Spleen (tissue), 11 donors: ENCODE measurements around the gene PARVA. TPM values are rescaled to one million over a fixed set of nuclear protein-coding genes. Genes with fewer than 3 reads are reported as not detected.

ENCODE experiments used
- DNase-seq: peaks from one replicate; pipeline ENCODE4 v3.0.0-alpha.2; 2020
- H3K27ac ChIP-seq, 8 donors: fragments of 200-600 bp; sonication (generic) in 7 of 8; 1 replicate in 4 of 8; 2 replicates in 4 of 8; pipeline versions ENCODE4 v1.5.0 to v1.8.0; 2016 to 2021; ENCODE audit warnings: inconsistent platforms in 4 of 8, mild to moderate bottlenecking in 4 of 8, moderate library complexity in 1 of 8
- H3K27me3 ChIP-seq, 7 donors: fragments of 200-600 bp; sonication (generic) in 6 of 7; replicated peaks in 1 of 7; 1 replicate in 4 of 7; 2 replicates in 3 of 7; pipeline versions ENCODE4 v1.5.0 to v1.8.0; 2016 to 2021; ENCODE audit warnings: inconsistent platforms in 3 of 7, mild to moderate bottlenecking in 1 of 7
- H3K36me3 ChIP-seq, 6 donors: fragments of 200-600 bp; sonication (generic) in 5 of 6; 1 replicate in 4 of 6; 2 replicates in 2 of 6; pipeline versions ENCODE4 v1.5.0 to v1.8.0; 2016 to 2021; ENCODE audit warnings: inconsistent platforms in 2 of 6
- H3K4me1 ChIP-seq, 6 donors: fragments of 200-600 bp; sonication (generic) in 5 of 6; 1 replicate in 3 of 6; 2 replicates in 3 of 6; pipeline versions ENCODE4 v1.5.0 to v1.8.0; 2016 to 2021; ENCODE audit warnings: inconsistent platforms in 3 of 6
- H3K4me3 ChIP-seq, 8 donors: fragments of 200-600 bp; sonication (generic) in 7 of 8; 1 replicate in 4 of 8; 2 replicates in 4 of 8; pipeline versions ENCODE4 v1.5.0 to v1.8.0; 2016 to 2021; ENCODE audit warnings: inconsistent platforms in 4 of 8, mild to moderate bottlenecking in 4 of 8, moderate library complexity in 2 of 8
- H3K9me3 ChIP-seq, 8 donors: fragments of 200-600 bp; sonication (generic) in 7 of 8; 1 replicate in 4 of 8; 2 replicates in 4 of 8; pipeline versions ENCODE4 v1.5.0 to v1.8.0; 2016 to 2021; ENCODE audit warnings: inconsistent platforms in 4 of 8
- POLR2A ChIP-seq, 3 donors: fragments of 450-650 bp; IDR thresholded peaks; one replicate each; pipeline ENCODE4 v1.5.1; 2017; ENCODE audit warnings: antibody characterized with exemption in 3 of 3, mild to moderate bottlenecking in 1 of 3
- POLR2AphosphoS5 ChIP-seq, 3 donors: sonication (generic); formaldehyde crosslinking; IDR thresholded peaks; one replicate each; pipeline ENCODE4 v1.5.1; 2017; ENCODE audit warnings: antibody characterized with exemption in 3 of 3
- WGBS, 5 donors: extraction: QIAGEN DNeasy Blood & Tissue Kit in 3 of 5; methylation state at CpG; one replicate each; pipeline versions ENCODE4 v1.1.5 to v1.1.7; 2013 to 2018; 5-methylcytosine and 5-hydroxymethylcytosine counted together
- intact Hi-C: fragments of 100-400 bp; cut with DNase I; formaldehyde crosslinking; loops from one replicate; pipeline ENCODE4 v1.15.0; 2023; ENCODE audit warnings: low total_unique reads
- polyA plus RNA-seq, 3 donors: library from polyadenylated mRNA; stranded (reverse); fragments of 200-250 nt; gene quantifications; one replicate each; pipeline ENCODE4 v1.2.1, GENCODE V29; 2013
- total RNA-seq, 7 donors: library from RNA; depleted of rRNA in 3 of 7; stranded (reverse); fragments of >200 nt in 3 of 7; fragmentation: NEBNext Ultra II Directional in 4 of 7; extraction: Animal tissue kit (Norgen Biotek cat#: 25700) in 4 of 7; gene quantifications; one replicate each; pipeline versions ENCODE4 v1.1.0 to v1.2.1, GENCODE V29; 2016 to 2021
- TF ChIP-seq, protein P1 (sequence below), 11 experiments: fragments of 200-600 bp in 7 of 11; fragments of 450-650 bp in 4 of 11; sonication (generic) in 4 of 11; IDR thresholded peaks in 8 of 11; conservative IDR thresholded peaks in 3 of 11; 1 replicate in 7 of 11; 2 replicates in 4 of 11; pipeline versions ENCODE4 v1.4.0 to v1.8.0; 2016 to 2021; ENCODE audit warnings: antibody characterized with exemption in 11 of 11, inconsistent platforms in 4 of 11, mild to moderate bottlenecking in 1 of 11
- donor health status: healthy with polysubstance abuse.
- donor health status: DM: no; HTN: no; CAD: no; lungs with moderate emphysema.
- donor health status: DM: no; HTN: no; CAD: no.
- donor health status: Bipolar disorder and iron deficiency.
- donor health status: healthy.
- donor health status: DM: no; HTN: no; CAD: no.
- donor health status: DM: yes; HTN: yes; CAD: no.

Gene PARVA
- total and polyA plus RNA-seq, 10 donors, result 3.8 to 56.6 (median 23.3) TPM

DNA sequence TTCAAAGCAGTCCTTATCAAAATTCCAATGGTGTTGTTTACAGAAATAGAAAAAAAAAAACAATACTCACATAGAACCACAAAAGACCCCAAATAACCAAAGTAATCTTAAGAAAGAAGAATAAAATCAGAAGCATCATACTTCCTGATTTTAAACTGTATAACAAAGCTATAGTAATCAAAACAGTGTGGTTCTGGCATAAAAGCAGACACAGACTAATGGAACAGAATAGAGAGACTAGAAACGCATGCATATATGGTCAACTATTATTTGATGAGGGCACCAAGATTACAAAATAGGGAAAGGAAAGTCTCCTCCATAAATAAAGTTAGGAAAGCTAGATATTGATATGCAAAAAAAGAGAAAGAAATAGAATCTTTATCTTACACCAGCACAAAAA lies 176.8 kb downstream of the PARVA start:
- WGBS, 5 donors, result 0% methylated on average over 1 of the region's 1 CpG
- H3K4me1 ChIP-seq, result no peaks in the 10 kb centered on the region
- H3K27me3 ChIP-seq, result peaks cover 0 to 7% (median 0%) of the 10 kb centered on the region in 7 donors
- peaks cover 0 to 10% (median 0%) of the 10 kb centered on the region in 8 donors for H3K9me3 ChIP-seq
- no peak for DNase-seq
- no peak for TF ChIP-seq POLR2A (IDR thresholded peaks at IDR 0.05)
- TF ChIP-seq POLR2AphosphoS5 (IDR thresholded peaks at IDR 0.05), result no peak
- TF ChIP-seq, protein P1, sequence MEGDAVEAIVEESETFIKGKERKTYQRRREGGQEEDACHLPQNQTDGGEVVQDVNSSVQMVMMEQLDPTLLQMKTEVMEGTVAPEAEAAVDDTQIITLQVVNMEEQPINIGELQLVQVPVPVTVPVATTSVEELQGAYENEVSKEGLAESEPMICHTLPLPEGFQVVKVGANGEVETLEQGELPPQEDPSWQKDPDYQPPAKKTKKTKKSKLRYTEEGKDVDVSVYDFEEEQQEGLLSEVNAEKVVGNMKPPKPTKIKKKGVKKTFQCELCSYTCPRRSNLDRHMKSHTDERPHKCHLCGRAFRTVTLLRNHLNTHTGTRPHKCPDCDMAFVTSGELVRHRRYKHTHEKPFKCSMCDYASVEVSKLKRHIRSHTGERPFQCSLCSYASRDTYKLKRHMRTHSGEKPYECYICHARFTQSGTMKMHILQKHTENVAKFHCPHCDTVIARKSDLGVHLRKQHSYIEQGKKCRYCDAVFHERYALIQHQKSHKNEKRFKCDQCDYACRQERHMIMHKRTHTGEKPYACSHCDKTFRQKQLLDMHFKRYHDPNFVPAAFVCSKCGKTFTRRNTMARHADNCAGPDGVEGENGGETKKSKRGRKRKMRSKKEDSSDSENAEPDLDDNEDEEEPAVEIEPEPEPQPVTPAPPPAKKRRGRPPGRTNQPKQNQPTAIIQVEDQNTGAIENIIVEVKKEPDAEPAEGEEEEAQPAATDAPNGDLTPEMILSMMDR (IDR thresholded peaks at IDR 0.05 in 8 of 11, conservative IDR thresholded peaks at IDR 0.05 in 3 of 11), result no peak
- no peak overlapping the region for H3K27ac ChIP-seq
- H3K36me3 ChIP-seq, result no peaks in the 10 kb centered on the region
- intact Hi-C loops, result no loop called here
- H3K4me3 ChIP-seq, result no peak overlapping the region

DNA sequence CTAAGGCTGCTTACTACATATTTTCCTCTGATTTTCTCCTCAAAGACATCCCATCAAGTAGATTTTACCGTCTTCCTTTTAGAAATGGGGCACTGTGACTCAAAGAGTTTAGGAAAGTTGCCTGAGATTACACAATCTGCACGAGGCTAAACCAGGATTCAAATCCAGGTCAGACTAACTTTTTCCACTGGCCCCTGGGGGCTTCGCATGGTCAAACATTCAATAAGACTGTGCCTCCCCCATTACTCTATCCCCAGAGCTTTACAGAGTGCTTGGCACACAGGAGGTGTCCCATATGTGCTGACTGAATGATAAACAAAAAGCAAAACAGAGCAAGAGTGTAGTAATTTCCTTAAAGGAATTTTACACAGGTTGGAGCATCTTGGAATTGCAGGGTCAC lies 178.8 kb downstream of the PARVA start:
- Histone ChIP-seq H3K4me1 (no peaks in the 10 kb centered on the region), H3K36me3 (no peaks in the 10 kb centered on the region), H3K9me3 (peaks cover 0 to 10% (median 0%) of the 10 kb centered on the region in 8 donors), H3K27ac (peak overlapping the region in 5 of 8 donors; percentile 6 to 50 (median 42)), H3K4me3 (no peak overlapping the region), H3K27me3 (peaks cover 0 to 7% (median 0%) of the 10 kb centered on the region in 7 donors)
- intact Hi-C loops, result no loop called here
- WGBS, 5 donors, result 52 to 57% (median 54%) methylated on average over 3 of the region's 3 CpGs
- TF ChIP-seq POLR2AphosphoS5 (IDR thresholded peaks at IDR 0.05) (no peak), POLR2A (IDR thresholded peaks at IDR 0.05) (no peak)
- TF ChIP-seq, protein P1 (IDR thresholded peaks at IDR 0.05 in 8 of 11, conservative IDR thresholded peaks at IDR 0.05 in 3 of 11), result no peak
- DNase-seq, result no peak

DNA sequence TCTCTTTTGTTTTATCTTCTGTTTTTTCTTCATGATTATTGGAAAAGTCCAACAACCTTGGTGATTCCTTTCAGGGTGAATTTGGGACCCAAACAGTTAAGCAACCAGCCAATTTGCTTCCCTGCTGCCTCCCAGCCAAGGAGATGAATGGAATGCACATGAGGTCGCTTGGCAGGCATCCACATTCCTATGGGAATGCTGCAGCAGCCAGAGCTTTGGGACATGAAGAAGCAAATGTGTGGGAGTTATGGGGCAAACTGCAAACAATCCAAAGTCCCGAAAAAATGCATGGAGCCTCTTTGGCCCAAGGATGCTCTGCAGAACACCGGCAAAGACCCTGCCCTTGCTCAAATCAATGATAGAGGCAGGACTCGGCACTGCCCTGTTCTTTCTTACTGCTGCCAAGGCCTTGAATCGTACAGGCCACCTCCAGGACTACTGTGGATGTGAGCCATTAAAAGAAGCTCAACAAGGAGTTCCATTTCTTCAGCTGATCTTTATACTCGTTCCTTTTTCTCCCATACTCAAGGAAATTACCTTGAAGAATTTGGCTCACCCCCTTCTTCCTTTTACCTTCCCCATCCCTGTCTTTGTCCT lies 179.5 kb downstream of the PARVA start:
- 32 to 53% (median 47%) methylated on average over 6 of the region's 6 CpGs for WGBS, 5 donors
- Histone ChIP-seq H3K9me3 (peaks cover 0 to 10% (median 0%) of the 10 kb centered on the region in 8 donors), H3K27ac (peak overlapping the region in 3 of 8 donors; percentile 3 to 50 (median 42)), H3K27me3 (peaks cover 0 to 7% (median 0%) of the 10 kb centered on the region in 7 donors), H3K4me1 (no peaks in the 10 kb centered on the region), H3K4me3 (no peak overlapping the region), H3K36me3 (no peaks in the 10 kb centered on the region)
- intact Hi-C loops, result no loop called here
- TF ChIP-seq POLR2AphosphoS5 (IDR thresholded peaks at IDR 0.05), result peak in 1 of 3 donors; percentile 69
- TF ChIP-seq, protein P1 (IDR thresholded peaks at IDR 0.05 in 8 of 11, conservative IDR thresholded peaks at IDR 0.05 in 3 of 11), result no peak
- DNase-seq, result no peak

DNA sequence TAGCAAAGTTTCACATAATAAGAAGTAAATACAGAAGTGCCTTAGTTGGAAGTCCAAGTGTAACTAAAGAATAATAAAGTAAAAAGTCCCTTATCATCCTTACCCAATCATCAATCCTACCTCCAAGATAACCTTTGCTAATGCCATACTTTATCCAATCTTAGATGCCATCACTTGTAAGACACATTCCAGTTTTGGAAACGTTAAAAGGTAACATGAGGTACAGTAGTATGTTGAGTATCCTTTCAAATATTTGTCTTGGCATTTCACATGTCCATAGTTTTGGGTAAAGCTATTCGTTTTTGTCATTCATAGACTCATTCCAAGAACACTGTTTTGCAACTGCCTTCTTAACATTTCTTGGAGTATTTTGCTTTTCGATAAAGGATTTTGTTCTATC lies 181.6 kb downstream of the PARVA start:
- intact Hi-C loops, result no loop called here
- TF ChIP-seq, protein P1 (IDR thresholded peaks at IDR 0.05 in 8 of 11, conservative IDR thresholded peaks at IDR 0.05 in 3 of 11), result no peak
- TF ChIP-seq POLR2A (IDR thresholded peaks at IDR 0.05) (no peak), POLR2AphosphoS5 (IDR thresholded peaks at IDR 0.05) (no peak)
- 65 to 81% (median 73%) methylated on average over 3 of the region's 3 CpGs for WGBS, 5 donors

More for the DNA sequence above, 181.6 kb downstream of the PARVA start:
- peaks cover 0 to 6% (median 0%) of the 10 kb centered on the region in 8 donors for H3K9me3 ChIP-seq
- H3K27ac ChIP-seq, result no peak overlapping the region
- no peaks in the 10 kb centered on the region for H3K36me3 ChIP-seq
- H3K27me3 ChIP-seq, result no peaks in the 10 kb centered on the region
- H3K4me3 ChIP-seq, result no peak overlapping the region
- no peak for DNase-seq
- H3K4me1 ChIP-seq, result no peaks in the 10 kb centered on the region
